OCI-LY7 (cell line): ENCODE measurements around the gene DBF4. TPM values are rescaled to one million over a fixed set of nuclear protein-coding genes. Genes with fewer than 3 reads are reported as not detected.
"Not testable (repeated sequence)": the region's sequence is repeated elsewhere in the genome, so short reads cannot be mapped to it uniquely, and the experiment has no call there.

ENCODE experiments used
- BruUV-seq: library from RNA; stranded (reverse); fragments of 400-500 nt; replicated peaks from 2 replicates; lab custom pipeline; 2021; lab: Mats Ljungman, UMichigan
- CTCF ChIA-PET: fragments of 300-600 bp; sonication (Branson Sonifier 250); formaldehyde crosslinking; loops from one replicate; lab custom pipeline; 2022; ENCODE audit warnings: antibody characterized with exemption; ENCODE audit not compliant: unreplicated experiment; lab: Charles Lee
- POLR2A ChIA-PET: fragments of 300-600 bp; sonication (Branson Sonifier 250); formaldehyde crosslinking; loops from one replicate; lab custom pipeline; 2022; ENCODE audit warnings: antibody characterized with exemption; lab: Charles Lee
- DNase-seq: peaks from one replicate; pipeline ENCODE4 v3.0.0-alpha.2; 2015; ENCODE audit warnings: low spot score
- H2AFZ ChIP-seq: fragments of 200-600 bp; sonication (generic), shearing (Covaris generic); 2 replicates; pipeline ENCODE4 v1.6.1; 2014; ENCODE audit warnings: mild to moderate bottlenecking, antibody characterized with exemption, low read length, moderate library complexity
- H3K27ac ChIP-seq: fragments of 200-600 bp; sonication (generic); 2 replicates; pipeline ENCODE4 v1.5.1; 2014; ENCODE audit warnings: mixed run types, low read depth, mild to moderate bottlenecking, moderate library complexity, low read length, inconsistent platforms; ENCODE audit not compliant: poor library complexity, severe bottlenecking
- H3K36me3 ChIP-seq: fragments of 200-600 bp; sonication (generic); 2 replicates; pipeline ENCODE4 v1.6.1; 2014; ENCODE audit warnings: mild to moderate bottlenecking, antibody characterized with exemption, low read length, moderate library complexity, mixed read lengths; ENCODE audit not compliant: insufficient read depth
- H3K4me1 ChIP-seq: fragments of 200-600 bp; sonication (generic); 2 replicates; pipeline ENCODE4 v1.5.1; 2014; ENCODE audit warnings: mild to moderate bottlenecking, low read length; ENCODE audit not compliant: insufficient read depth, poor library complexity, severe bottlenecking
- H3K4me2 ChIP-seq: fragments of 200-600 bp; sonication (generic); 2 replicates; pipeline ENCODE4 v1.6.1; 2014; ENCODE audit warnings: mild to moderate bottlenecking, low read length
- H3K4me3 ChIP-seq: fragments of 200-600 bp; sonication (generic); 2 replicates; pipeline ENCODE4 v1.5.1; 2014; ENCODE audit warnings: mild to moderate bottlenecking, low read depth, low read length; ENCODE audit not compliant: poor library complexity, severe bottlenecking
- H3K79me2 ChIP-seq: fragments of 200-600 bp; sonication (generic); 2 replicates; pipeline ENCODE4 v1.6.1; 2016; ENCODE audit warnings: low read depth, mild to moderate bottlenecking, low read length, moderate library complexity, mixed read lengths; ENCODE audit not compliant: insufficient read depth
- H3K9me2 ChIP-seq: fragments of 200-600 bp; sonication (generic); 2 replicates; pipeline ENCODE4 v1.6.1; 2016; ENCODE audit warnings: mild to moderate bottlenecking, low read length, mixed read lengths; ENCODE audit not compliant: insufficient read depth
- H3K9me3 ChIP-seq: fragments of 200-600 bp; sonication (generic); 2 replicates; pipeline ENCODE4 v1.6.1; 2014; ENCODE audit warnings: mild to moderate bottlenecking, mixed run types, low read length, mixed read lengths
- H4K20me1 ChIP-seq: fragments of 200-600 bp; sonication (generic); 2 replicates; pipeline ENCODE4 v1.6.1; 2014; ENCODE audit warnings: mild to moderate bottlenecking, antibody characterized with exemption, low read length, moderate library complexity, mixed read lengths; ENCODE audit not compliant: insufficient read depth
- CTCF ChIP-seq: fragments of 200-600 bp; sonication (generic); conservative IDR thresholded peaks from 2 replicates; pipeline ENCODE4 v1.5.1; 2014; ENCODE audit warnings: mild to moderate bottlenecking, antibody characterized with exemption, low read length, moderate library complexity, mixed read lengths
- EZH2phosphoT487 ChIP-seq: fragments of 200-600 bp; sonication (generic); IDR thresholded peaks from 2 replicates; pipeline ENCODE4 v1.6.1; 2018; ENCODE audit warnings: low read depth, borderline replicate concordance, mild to moderate bottlenecking, mixed run types, antibody characterized with exemption, low read length, moderate library complexity, mixed read lengths
- intact Hi-C: fragments of 100-400 bp; cut with micrococcal nuclease; formaldehyde crosslinking; loops from one replicate; pipeline ENCODE4 v1.10.0; 2022; ENCODE audit not compliant: unreplicated experiment
- total RNA-seq, 2 experiments: library from RNA; depleted of rRNA in 1 of 2; stranded (reverse); fragments of >200 nt in 1 of 2; shearing (Covaris generic) in 1 of 2; gene quantifications; 2 replicates each; pipeline ENCODE4 v1.2.3, GENCODE V29; 2014 to 2022

The DBF4 gene
- total RNA-seq, 2 experiments from 2014 or later = 95.0 to 99.2 TPM

GRCh38 chr7:87908814-87909213 lies 32.5 kb downstream of the DBF4 start:
- H3K4me1 ChIP-seq, H3K9me3 ChIP-seq, H3K9me2 ChIP-seq, intact Hi-C loops, DNase-seq, CTCF ChIA-PET, H3K4me2 ChIP-seq, H3K79me2 ChIP-seq, H4K20me1 ChIP-seq, H3K4me3 ChIP-seq, H2AFZ ChIP-seq, H3K27ac ChIP-seq, BruUV-seq, POLR2A ChIA-PET: not testable (repeated sequence)
- H3K36me3 ChIP-seq = peaks cover 54% of the 10 kb centered on the region

- ChIA-PET CTCF (no interaction called here), POLR2A (no interaction called here)
- no peak for TF ChIP-seq EZH2phosphoT487
- TF ChIP-seq CTCF = no peak
- Histone ChIP-seq H3K4me1 (no peaks in the 10 kb centered on the region), H3K27ac (no peak overlapping the region), H3K9me2 (no peaks in the 10 kb centered on the region), H2AFZ (no peak overlapping the region), H3K36me3 (peaks cover 25% of the 10 kb centered on the region), H3K79me2 (no peaks in the 10 kb centered on the region), H4K20me1 (no peaks in the 10 kb centered on the region), H3K9me3 (no peaks in the 10 kb centered on the region), H3K4me2 (no peak overlapping the region), H3K4me3 (no peak overlapping the region)
- DNase-seq = no peak
- intact Hi-C loops = no loop called here
- BruUV-seq = no TSS peak
Measured at GRCh38 chr7:87912121-87912520, 35.8 kb downstream of the DBF4 start.

GRCh38 chr7:87918740-87919139 lies 42.4 kb downstream of the DBF4 start:
- no peak for TF ChIP-seq CTCF
- no peak for TF ChIP-seq EZH2phosphoT487
- Histone ChIP-seq H3K36me3 (no peaks in the 10 kb centered on the region), H3K9me3 (no peaks in the 10 kb centered on the region), H3K9me2 (no peaks in the 10 kb centered on the region), H3K27ac (no peak overlapping the region), H2AFZ (no peak overlapping the region), H3K4me2 (no peak overlapping the region), H4K20me1 (no peaks in the 10 kb centered on the region), H3K79me2 (no peaks in the 10 kb centered on the region), H3K4me3 (no peak overlapping the region), H3K4me1 (no peaks in the 10 kb centered on the region)
- no peak for DNase-seq
- POLR2A ChIA-PET = interaction anchor here (0.6 kb wide), 1 partner anchor 10 kb away, joined by 3 read pairs; no protein-coding TSS in a partner anchor
- BruUV-seq = no TSS peak
- intact Hi-C loops = no loop called here
- CTCF ChIA-PET = no interaction called here
